Central memory CD4-positive, alpha-beta T cell (primary cell): ENCODE measurements around the gene NGRN.
A peak's percentile ranks its signal among the peaks of the same experiment; 100 is the strongest.

ENCODE experiments used
- DNase-seq: peaks from one replicate; pipeline ENCODE4 v3.0.0; 2022

NGRN gene

DNA sequence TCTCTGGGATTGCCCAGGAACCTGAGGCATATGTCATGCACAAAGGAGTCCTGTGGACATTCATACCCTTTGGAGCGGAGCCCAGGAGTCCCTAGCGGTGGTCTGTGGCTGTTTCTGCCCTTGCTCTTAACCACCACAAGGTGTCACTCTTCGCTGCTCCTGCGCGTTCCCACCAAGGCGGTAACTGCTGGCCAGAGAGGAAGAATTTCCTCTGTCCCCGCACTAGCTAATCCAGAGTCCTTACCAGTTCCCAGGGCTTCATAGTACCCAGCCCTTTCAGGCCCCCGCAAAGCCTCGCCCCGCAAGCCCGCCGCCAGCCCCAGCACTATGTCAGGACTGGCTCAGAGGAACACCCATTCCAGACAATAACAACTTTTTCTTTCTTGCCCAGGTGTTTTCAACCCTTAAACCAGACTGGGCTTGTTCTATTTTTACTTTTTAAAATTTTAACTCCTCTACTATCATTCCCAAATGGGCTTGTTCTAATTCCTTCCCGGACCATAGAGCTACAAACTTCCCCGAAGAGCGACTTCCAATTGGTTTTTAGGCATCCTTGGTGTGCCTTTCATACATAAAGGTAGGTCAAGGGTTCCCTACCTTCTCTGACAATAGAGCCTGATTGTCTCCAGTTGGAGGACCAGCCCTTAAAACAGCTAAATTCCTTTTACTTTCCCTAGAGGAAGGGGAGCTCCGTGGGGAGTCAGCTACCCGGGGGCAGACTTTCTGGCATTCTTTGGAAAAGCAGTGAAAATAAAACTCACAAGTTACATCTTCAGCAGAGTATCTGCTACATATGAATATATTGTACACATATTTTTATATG is 54.8 kb downstream of the NGRN start:
- DNase-seq, result peak; percentile 59

- no peak for DNase-seq
Observed at GRCh38 chr15:90320885-90321278, 55.4 kb downstream of the NGRN start.
